ENCODE measurements around the gene SMARCD1.

The SMARCD1 gene

GRCh38 chr12:50085615-50086072 lies 502 bp downstream of the SMARCD1 start:
- peak overlapping the region; percentile 62 for H3K4me3 ChIP-seq (ENCODE audit: low read depth, low read length)
- no peak for TF ChIP-seq CTCF (IDR thresholded peaks at IDR 0.05; ENCODE audit: control insufficient read depth, extremely low read depth, insufficient read depth)
- no peak for DNase-seq (ENCODE audit: low read depth)

GRCh38 chr12:50086148-50086547 lies 1.0 kb downstream of the SMARCD1 start:
- no peak for DNase-seq (ENCODE audit: low read depth)

GRCh38 chr12:50087151-50087550 lies 2.0 kb downstream of the SMARCD1 start:
- no peak overlapping the region for H3K4me3 ChIP-seq (ENCODE audit: low read depth, low read length)
- TF ChIP-seq CTCF (IDR thresholded peaks at IDR 0.05; ENCODE audit: control insufficient read depth, extremely low read depth, insufficient read depth): no peak
- DNase-seq (ENCODE audit: low read depth): no peak

More at GRCh38 chr12:50086148-50086547, 1.0 kb downstream of the SMARCD1 start:
- TF ChIP-seq CTCF (IDR thresholded peaks at IDR 0.05; ENCODE audit: control insufficient read depth, extremely low read depth, insufficient read depth): no peak
- H3K4me3 ChIP-seq (ENCODE audit: low read depth, low read length): peak overlapping the region; percentile 62

GRCh38 chr12:50087995-50088394 lies 2.9 kb downstream of the SMARCD1 start:
- DNase-seq (ENCODE audit: low read depth): no peak
- H3K4me3 ChIP-seq (ENCODE audit: low read depth, low read length): no peak overlapping the region
- TF ChIP-seq CTCF (IDR thresholded peaks at IDR 0.05; ENCODE audit: control insufficient read depth, extremely low read depth, insufficient read depth): no peak

GRCh38 chr12:50088577-50089335 lies 3.6 kb downstream of the SMARCD1 start:
- no peak overlapping the region for H3K4me3 ChIP-seq (ENCODE audit: low read depth, low read length)
- peak; percentile 82 for TF ChIP-seq CTCF (IDR thresholded peaks at IDR 0.05; ENCODE audit: control insufficient read depth, extremely low read depth, insufficient read depth)
- no peak for DNase-seq (ENCODE audit: low read depth)

GRCh38 chr12:50089730-50090129 lies 4.6 kb downstream of the SMARCD1 start:
- no peak for TF ChIP-seq CTCF (IDR thresholded peaks at IDR 0.05; ENCODE audit: control insufficient read depth, extremely low read depth, insufficient read depth)
- no peak overlapping the region for H3K4me3 ChIP-seq (ENCODE audit: low read depth, low read length)
- DNase-seq (ENCODE audit: low read depth): no peak

- no peak for TF ChIP-seq CTCF (IDR thresholded peaks at IDR 0.05; ENCODE audit: control insufficient read depth, extremely low read depth, insufficient read depth)
Measured at GRCh38 chr12:50090391-50090790, 5.2 kb downstream of the SMARCD1 start.

More at GRCh38 chr12:50090391-50090790, 5.2 kb downstream of the SMARCD1 start:
- DNase-seq (ENCODE audit: low read depth): no peak
- H3K4me3 ChIP-seq (ENCODE audit: low read depth, low read length): no peak overlapping the region
